OCI-LY3 (cell line): Measurements from ENCODE around the gene ATP6V1A.

ENCODE experiments used
- EZH2phosphoT487 ChIP-seq: fragments of 200-600 bp; shearing (Covaris generic); IDR thresholded peaks from 2 replicates; pipeline ENCODE4 v1.6.1; 2018; ENCODE audit warnings: antibody characterized with exemption, mixed run types, low read depth
- TF ChIP-seq, protein P1 (sequence below): fragments of 200-600, 300-600 bp; sonication (generic); IDR thresholded peaks from 2 replicates; pipeline ENCODE4 v1.5.1; 2014; ENCODE audit warnings: antibody characterized with exemption, low read length, low read depth

DNA sequence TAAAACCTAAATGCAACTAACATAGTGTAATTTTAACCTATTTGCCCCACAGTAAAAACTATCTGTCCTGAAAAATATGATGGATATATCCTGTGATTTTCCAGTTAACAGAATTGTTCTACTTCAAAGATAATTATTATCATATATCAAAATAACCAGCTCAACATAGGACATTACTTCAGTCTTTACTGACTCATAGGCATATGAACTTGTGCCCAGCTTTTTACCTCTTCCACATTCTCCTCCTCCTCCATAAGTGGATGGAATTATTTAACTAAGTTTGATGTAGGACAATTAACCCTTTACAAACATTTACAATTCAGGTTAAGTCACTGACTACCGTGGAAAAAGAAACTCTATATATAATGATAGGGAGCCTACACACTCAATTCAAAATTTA lies 27.5 kb upstream of the ATP6V1A start:
- no peak for TF ChIP-seq EZH2phosphoT487
- TF ChIP-seq, protein P1, sequence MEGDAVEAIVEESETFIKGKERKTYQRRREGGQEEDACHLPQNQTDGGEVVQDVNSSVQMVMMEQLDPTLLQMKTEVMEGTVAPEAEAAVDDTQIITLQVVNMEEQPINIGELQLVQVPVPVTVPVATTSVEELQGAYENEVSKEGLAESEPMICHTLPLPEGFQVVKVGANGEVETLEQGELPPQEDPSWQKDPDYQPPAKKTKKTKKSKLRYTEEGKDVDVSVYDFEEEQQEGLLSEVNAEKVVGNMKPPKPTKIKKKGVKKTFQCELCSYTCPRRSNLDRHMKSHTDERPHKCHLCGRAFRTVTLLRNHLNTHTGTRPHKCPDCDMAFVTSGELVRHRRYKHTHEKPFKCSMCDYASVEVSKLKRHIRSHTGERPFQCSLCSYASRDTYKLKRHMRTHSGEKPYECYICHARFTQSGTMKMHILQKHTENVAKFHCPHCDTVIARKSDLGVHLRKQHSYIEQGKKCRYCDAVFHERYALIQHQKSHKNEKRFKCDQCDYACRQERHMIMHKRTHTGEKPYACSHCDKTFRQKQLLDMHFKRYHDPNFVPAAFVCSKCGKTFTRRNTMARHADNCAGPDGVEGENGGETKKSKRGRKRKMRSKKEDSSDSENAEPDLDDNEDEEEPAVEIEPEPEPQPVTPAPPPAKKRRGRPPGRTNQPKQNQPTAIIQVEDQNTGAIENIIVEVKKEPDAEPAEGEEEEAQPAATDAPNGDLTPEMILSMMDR: no peak
